SU-DHL-6 (cell line): Measurements from ENCODE around the gene EIF4G1.

Experiments
- H2AFZ ChIP-seq: fragments of 200-600 bp; sonication (generic); 2 replicates; pipeline ENCODE4 v1.6.1; 2014; ENCODE audit warnings: low read depth, mild to moderate bottlenecking, moderate library complexity, mixed read lengths, antibody characterized with exemption, low read length; ENCODE audit not compliant: severe bottlenecking
- H3F3A ChIP-seq: fragments of 200-600 bp; shearing (Covaris generic); 2 replicates; pipeline ENCODE4 v1.6.0; 2016; ENCODE audit warnings: antibody characterized with exemption, mild to moderate bottlenecking; ENCODE audit not compliant: insufficient read depth
- H3K27ac ChIP-seq: fragments of 200-600 bp; sonication (generic); 2 replicates; pipeline ENCODE4 v1.5.1; 2016; ENCODE audit warnings: low read depth, mild to moderate bottlenecking, low read length, moderate library complexity, mixed read lengths
- H3K27me3 ChIP-seq: fragments of 200-600 bp; sonication (generic), shearing (Covaris generic); 2 replicates; pipeline ENCODE4 v1.6.0; 2014; ENCODE audit warnings: mild to moderate bottlenecking, low read length
- H3K36me3 ChIP-seq: fragments of 200-600 bp; sonication (generic); 2 replicates; pipeline ENCODE4 v1.6.1; 2014; ENCODE audit warnings: mild to moderate bottlenecking, low read length, mixed read lengths
- H3K4me2 ChIP-seq: fragments of 300-600, 200-600 bp; shearing (Covaris generic), sonication (generic); 2 replicates; pipeline ENCODE4 v1.6.0; 2014; ENCODE audit warnings: low read length, low read depth, mild to moderate bottlenecking; ENCODE audit not compliant: poor library complexity, severe bottlenecking
- H3K4me3 ChIP-seq: fragments of 200-600 bp; sonication (generic); 2 replicates; pipeline ENCODE4 v1.5.1; 2014; ENCODE audit warnings: antibody characterized with exemption, low read length, mild to moderate bottlenecking, mixed read lengths; ENCODE audit not compliant: insufficient read depth, poor library complexity, severe bottlenecking
- H3K79me2 ChIP-seq: fragments of 200-600 bp; sonication (generic); 2 replicates; pipeline ENCODE4 v1.6.1; 2014; ENCODE audit warnings: mild to moderate bottlenecking, low read length, moderate library complexity; ENCODE audit not compliant: insufficient read depth
- H3K9ac ChIP-seq: fragments of 200-600 bp; sonication (generic); 2 replicates; pipeline ENCODE4 v1.7.0; 2014; ENCODE audit warnings: mild to moderate bottlenecking, low read length
- H3K9me2 ChIP-seq: fragments of 200-600 bp; sonication (generic); replicated peaks from 2 replicates; pipeline ENCODE4 v1.6.1; 2014; ENCODE audit warnings: low read length; ENCODE audit not compliant: insufficient read depth
- H3K9me3 ChIP-seq: fragments of 200-600 bp; sonication (generic); 2 replicates; pipeline ENCODE4 v1.6.1; 2014; ENCODE audit warnings: low read length, mixed read lengths; ENCODE audit not compliant: insufficient read depth
- H4K20me1 ChIP-seq: fragments of 200-600 bp; sonication (generic); 2 replicates; pipeline ENCODE4 v1.6.1; 2014; ENCODE audit warnings: low read depth, mild to moderate bottlenecking, antibody characterized with exemption, low read length, moderate library complexity, mixed read lengths
- EZH2phosphoT487 ChIP-seq: fragments of 200-600 bp; sonication (generic), shearing (Covaris generic); conservative IDR thresholded peaks from 2 replicates; pipeline ENCODE4 v1.6.1; 2018; ENCODE audit warnings: mild to moderate bottlenecking, antibody characterized with exemption, low read length, moderate library complexity, mixed read lengths
- TF ChIP-seq, protein P1 (sequence below): fragments of 200-600 bp; sonication (generic); IDR thresholded peaks from one replicate; pipeline ENCODE4 v1.5.1; 2017; ENCODE audit warnings: antibody characterized with exemption, mild to moderate bottlenecking, low read length, moderate library complexity; ENCODE audit not compliant: insufficient read depth, poor library complexity, severe bottlenecking

The EIF4G1 gene

DNA sequence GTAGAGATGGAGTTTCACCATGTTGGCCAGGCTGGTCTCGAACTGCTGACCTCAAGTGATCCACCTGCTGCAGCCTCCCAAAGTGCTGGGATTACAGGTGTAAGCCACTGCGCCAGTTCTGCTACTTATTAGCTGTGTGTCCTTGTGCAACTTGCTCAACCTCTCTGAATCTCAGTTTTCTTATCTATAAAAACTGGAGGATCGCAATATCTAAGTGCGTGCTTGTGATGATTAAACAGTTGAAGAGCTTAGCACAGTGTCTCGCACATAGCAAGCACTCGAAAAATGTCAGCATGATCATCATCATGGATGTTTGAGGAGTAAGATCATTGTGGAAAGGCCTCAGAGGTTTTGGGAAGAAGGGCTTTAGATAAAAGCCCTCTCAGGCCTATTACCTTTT lies 36.2 kb downstream of the EIF4G1 start:
- no peak for TF ChIP-seq EZH2phosphoT487

GRCh38 chr3:184351511-184352148 lies 37.2 kb downstream of the EIF4G1 start:
- Histone ChIP-seq H3K27ac (no peak overlapping the region), H3K9me2 (no peaks in the 10 kb centered on the region), H3K36me3 (no peaks in the 10 kb centered on the region), H4K20me1 (no peaks in the 10 kb centered on the region), H2AFZ (no peak overlapping the region), H3K27me3 (no peaks in the 10 kb centered on the region), H3K9me3 (no peaks in the 10 kb centered on the region), H3K79me2 (no peaks in the 10 kb centered on the region), H3F3A (no peaks in the 10 kb centered on the region), H3K4me3 (no peak overlapping the region), H3K4me2 (no peak overlapping the region), H3K9ac (no peak overlapping the region)
- TF ChIP-seq EZH2phosphoT487 = no peak
- TF ChIP-seq, protein P1, sequence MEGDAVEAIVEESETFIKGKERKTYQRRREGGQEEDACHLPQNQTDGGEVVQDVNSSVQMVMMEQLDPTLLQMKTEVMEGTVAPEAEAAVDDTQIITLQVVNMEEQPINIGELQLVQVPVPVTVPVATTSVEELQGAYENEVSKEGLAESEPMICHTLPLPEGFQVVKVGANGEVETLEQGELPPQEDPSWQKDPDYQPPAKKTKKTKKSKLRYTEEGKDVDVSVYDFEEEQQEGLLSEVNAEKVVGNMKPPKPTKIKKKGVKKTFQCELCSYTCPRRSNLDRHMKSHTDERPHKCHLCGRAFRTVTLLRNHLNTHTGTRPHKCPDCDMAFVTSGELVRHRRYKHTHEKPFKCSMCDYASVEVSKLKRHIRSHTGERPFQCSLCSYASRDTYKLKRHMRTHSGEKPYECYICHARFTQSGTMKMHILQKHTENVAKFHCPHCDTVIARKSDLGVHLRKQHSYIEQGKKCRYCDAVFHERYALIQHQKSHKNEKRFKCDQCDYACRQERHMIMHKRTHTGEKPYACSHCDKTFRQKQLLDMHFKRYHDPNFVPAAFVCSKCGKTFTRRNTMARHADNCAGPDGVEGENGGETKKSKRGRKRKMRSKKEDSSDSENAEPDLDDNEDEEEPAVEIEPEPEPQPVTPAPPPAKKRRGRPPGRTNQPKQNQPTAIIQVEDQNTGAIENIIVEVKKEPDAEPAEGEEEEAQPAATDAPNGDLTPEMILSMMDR = no peak

More for the DNA sequence above, 36.2 kb downstream of the EIF4G1 start:
- Histone ChIP-seq H3K27ac (no peak overlapping the region), H3K27me3 (no peaks in the 10 kb centered on the region), H2AFZ (no peak overlapping the region), H3K9me3 (no peaks in the 10 kb centered on the region), H3K9me2 (no peaks in the 10 kb centered on the region), H4K20me1 (no peaks in the 10 kb centered on the region), H3K36me3 (no peaks in the 10 kb centered on the region), H3K4me3 (no peak overlapping the region), H3K4me2 (no peak overlapping the region), H3K79me2 (no peaks in the 10 kb centered on the region), H3K9ac (no peak overlapping the region), H3F3A (no peaks in the 10 kb centered on the region)

DNA sequence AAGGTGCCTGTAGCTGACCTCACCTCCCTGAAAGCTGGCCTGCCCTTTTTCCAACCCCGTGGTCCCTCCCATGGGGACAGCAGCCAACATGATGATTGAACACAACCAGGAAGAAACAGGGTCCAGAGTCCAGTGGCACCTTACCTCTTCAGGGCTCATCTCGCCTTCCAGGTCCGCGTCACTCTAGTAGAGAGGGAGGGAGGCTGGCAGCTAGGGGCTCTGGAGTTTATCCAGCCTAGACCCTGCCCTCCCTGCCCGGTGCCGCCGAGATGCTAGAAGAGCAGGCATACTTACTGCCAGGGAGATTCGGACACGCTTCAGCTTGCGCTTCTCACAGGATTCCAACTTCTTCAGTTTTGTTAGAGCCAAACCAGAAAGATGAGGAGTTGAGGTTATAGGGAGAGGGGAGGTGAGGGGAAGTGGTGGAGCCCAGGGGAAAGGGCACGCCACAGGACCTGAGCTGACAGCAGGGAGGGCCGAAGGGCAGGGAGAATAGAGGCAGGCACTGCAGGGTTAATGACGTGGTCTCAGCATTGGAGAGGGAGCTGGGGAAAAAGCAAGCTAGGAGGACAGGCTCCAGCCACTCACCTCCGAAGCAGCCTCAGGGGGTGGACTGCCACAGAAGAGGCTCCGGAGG lies 37.9 kb downstream of the EIF4G1 start:
- TF ChIP-seq EZH2phosphoT487 = no peak
- TF ChIP-seq, protein P1 = no peak
- H4K20me1 ChIP-seq = no peaks in the 10 kb centered on the region
- H3K9me3 ChIP-seq = no peaks in the 10 kb centered on the region
- no peaks in the 10 kb centered on the region for H3F3A ChIP-seq
- no peak overlapping the region for H3K4me2 ChIP-seq
- no peak overlapping the region for H3K9ac ChIP-seq
- no peaks in the 10 kb centered on the region for H3K36me3 ChIP-seq
- H3K79me2 ChIP-seq = no peaks in the 10 kb centered on the region
- no peaks in the 10 kb centered on the region for H3K27me3 ChIP-seq
- H3K9me2 ChIP-seq = no peaks in the 10 kb centered on the region
- H3K4me3 ChIP-seq = no peak overlapping the region
- no peak overlapping the region for H2AFZ ChIP-seq
- no peak overlapping the region for H3K27ac ChIP-seq

- Histone ChIP-seq H3K27ac (no peak overlapping the region), H3K9me3 (no peaks in the 10 kb centered on the region), H3K36me3 (no peaks in the 10 kb centered on the region), H3K4me3 (no peak overlapping the region), H3K9me2 (no peaks in the 10 kb centered on the region), H2AFZ (no peak overlapping the region), H3K27me3 (no peaks in the 10 kb centered on the region), H4K20me1 (no peaks in the 10 kb centered on the region), H3K9ac (no peak overlapping the region), H3K4me2 (no peak overlapping the region), H3K79me2 (no peaks in the 10 kb centered on the region), H3F3A (no peaks in the 10 kb centered on the region)
- TF ChIP-seq EZH2phosphoT487 = no peak
- TF ChIP-seq, protein P1 = no peak
These were observed 38.6 kb downstream of the EIF4G1 start for GRCh38 chr3:184352897-184353545.
